Effector CD4-positive, alpha-beta T cell (primary cell): ENCODE data around the gene CMTM5.
"Not testable (repeated sequence)": the region's sequence is repeated elsewhere in the genome, so short reads cannot be mapped to it uniquely, and the experiment has no call there.

Experiments
- DNase-seq: peaks from one replicate; pipeline ENCODE4 v3.0.0-alpha.2; 2020

Gene CMTM5

GRCh38 chr14:23378612-23379220, 1.9 kb downstream of the CMTM5 start:
- DNase-seq: no peak

GRCh38 chr14:23379366-23380196, 2.7 kb downstream of the CMTM5 start:
- peak; percentile 57 for DNase-seq

GRCh38 chr14:23380197-23380914, 3.5 kb downstream of the CMTM5 start:
- no peak for DNase-seq

- DNase-seq: no peak
Measured at GRCh38 chr14:23380976-23381375, 4.1 kb downstream of the CMTM5 start.

GRCh38 chr14:23381871-23382270, 5.0 kb downstream of the CMTM5 start:
- DNase-seq: no peak

- DNase-seq: no peak
Measured at GRCh38 chr14:23382276-23382675, 5.4 kb downstream of the CMTM5 start.

- DNase-seq: no peak
Measured at GRCh38 chr14:23382731-23383440, 6.0 kb downstream of the CMTM5 start.

GRCh38 chr14:23384364-23385080, 7.7 kb downstream of the CMTM5 start:
- no peak for DNase-seq

GRCh38 chr14:23385244-23385641, 8.4 kb downstream of the CMTM5 start:
- no peak for DNase-seq

- DNase-seq: no peak
Measured at GRCh38 chr14:23385642-23386265, 8.9 kb downstream of the CMTM5 start.

- DNase-seq: not testable (repeated sequence)
Measured at GRCh38 chr14:23386266-23386657, 9.4 kb downstream of the CMTM5 start.

GRCh38 chr14:23386999-23387398, 10.2 kb downstream of the CMTM5 start:
- DNase-seq: no peak

GRCh38 chr14:23387916-23388882, 11.4 kb downstream of the CMTM5 start:
- no peak for DNase-seq

GRCh38 chr14:23388996-23389395, 12.2 kb downstream of the CMTM5 start:
- DNase-seq: no peak

GRCh38 chr14:23389396-23389795, 12.6 kb downstream of the CMTM5 start:
- no peak for DNase-seq

- DNase-seq: not testable (repeated sequence)
Measured at GRCh38 chr14:23389871-23390270, 13.0 kb downstream of the CMTM5 start.

- no peak for DNase-seq
Measured at GRCh38 chr14:23392613-23393012, 15.8 kb downstream of the CMTM5 start.

GRCh38 chr14:23396126-23396525, 19.3 kb downstream of the CMTM5 start:
- DNase-seq: no peak

- no peak for DNase-seq
Measured at GRCh38 chr14:23396781-23397407, 20.0 kb downstream of the CMTM5 start.

- no peak for DNase-seq
Measured at GRCh38 chr14:23398348-23398747, 21.5 kb downstream of the CMTM5 start.
